ENCODE results near the gene GAB1.

DNA sequence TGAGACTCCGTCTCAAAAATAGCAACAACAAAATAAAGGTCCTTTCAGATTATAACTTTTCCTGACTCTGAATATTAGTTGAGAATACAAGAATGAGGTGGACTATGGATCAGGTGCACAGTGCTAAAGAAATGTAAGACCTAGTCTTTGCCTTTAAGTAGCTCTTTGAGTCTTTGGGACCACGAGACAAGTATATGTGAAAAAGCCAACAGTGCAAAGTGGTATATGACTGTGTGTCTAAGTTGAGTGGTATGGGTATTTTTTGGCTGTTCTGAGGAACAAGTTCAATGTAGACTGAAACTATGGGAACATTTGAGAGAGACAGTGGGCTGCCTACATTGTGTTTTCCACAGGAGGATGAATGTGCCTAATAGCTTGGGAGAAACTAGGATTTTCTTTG, 2.8 kb downstream of the GAB1 start:
- TF ChIP-seq, protein P1, sequence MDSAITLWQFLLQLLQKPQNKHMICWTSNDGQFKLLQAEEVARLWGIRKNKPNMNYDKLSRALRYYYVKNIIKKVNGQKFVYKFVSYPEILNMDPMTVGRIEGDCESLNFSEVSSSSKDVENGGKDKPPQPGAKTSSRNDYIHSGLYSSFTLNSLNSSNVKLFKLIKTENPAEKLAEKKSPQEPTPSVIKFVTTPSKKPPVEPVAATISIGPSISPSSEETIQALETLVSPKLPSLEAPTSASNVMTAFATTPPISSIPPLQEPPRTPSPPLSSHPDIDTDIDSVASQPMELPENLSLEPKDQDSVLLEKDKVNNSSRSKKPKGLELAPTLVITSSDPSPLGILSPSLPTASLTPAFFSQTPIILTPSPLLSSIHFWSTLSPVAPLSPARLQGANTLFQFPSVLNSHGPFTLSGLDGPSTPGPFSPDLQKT (IDR thresholded peaks at IDR 0.05; ENCODE audit: borderline replicate concordance, low read depth, low read length): no peak
- TF ChIP-seq ZNF354C (tag by site-specific recombination; IDR thresholded peaks at IDR 0.05; ENCODE audit: borderline replicate concordance, low read depth) (no peak), ZNF292 (tag by site-specific recombination; IDR thresholded peaks at IDR 0.05; ENCODE audit: borderline replicate concordance, low read depth) (no peak), ZNF416 (tag by site-specific recombination; IDR thresholded peaks at IDR 0.05) (no peak), ZBTB17 (tag by site-specific recombination; IDR thresholded peaks at IDR 0.05) (no peak), TRIM28 (IDR thresholded peaks at IDR 0.05; ENCODE audit: borderline replicate concordance, low read length) (no peak), SP2 (tag by site-specific recombination; IDR thresholded peaks at IDR 0.05) (no peak)
- TF ChIP-seq, protein P2, sequence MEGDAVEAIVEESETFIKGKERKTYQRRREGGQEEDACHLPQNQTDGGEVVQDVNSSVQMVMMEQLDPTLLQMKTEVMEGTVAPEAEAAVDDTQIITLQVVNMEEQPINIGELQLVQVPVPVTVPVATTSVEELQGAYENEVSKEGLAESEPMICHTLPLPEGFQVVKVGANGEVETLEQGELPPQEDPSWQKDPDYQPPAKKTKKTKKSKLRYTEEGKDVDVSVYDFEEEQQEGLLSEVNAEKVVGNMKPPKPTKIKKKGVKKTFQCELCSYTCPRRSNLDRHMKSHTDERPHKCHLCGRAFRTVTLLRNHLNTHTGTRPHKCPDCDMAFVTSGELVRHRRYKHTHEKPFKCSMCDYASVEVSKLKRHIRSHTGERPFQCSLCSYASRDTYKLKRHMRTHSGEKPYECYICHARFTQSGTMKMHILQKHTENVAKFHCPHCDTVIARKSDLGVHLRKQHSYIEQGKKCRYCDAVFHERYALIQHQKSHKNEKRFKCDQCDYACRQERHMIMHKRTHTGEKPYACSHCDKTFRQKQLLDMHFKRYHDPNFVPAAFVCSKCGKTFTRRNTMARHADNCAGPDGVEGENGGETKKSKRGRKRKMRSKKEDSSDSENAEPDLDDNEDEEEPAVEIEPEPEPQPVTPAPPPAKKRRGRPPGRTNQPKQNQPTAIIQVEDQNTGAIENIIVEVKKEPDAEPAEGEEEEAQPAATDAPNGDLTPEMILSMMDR (tag by site-specific recombination; IDR thresholded peaks at IDR 0.05): no peak
- TF ChIP-seq, protein P3, sequence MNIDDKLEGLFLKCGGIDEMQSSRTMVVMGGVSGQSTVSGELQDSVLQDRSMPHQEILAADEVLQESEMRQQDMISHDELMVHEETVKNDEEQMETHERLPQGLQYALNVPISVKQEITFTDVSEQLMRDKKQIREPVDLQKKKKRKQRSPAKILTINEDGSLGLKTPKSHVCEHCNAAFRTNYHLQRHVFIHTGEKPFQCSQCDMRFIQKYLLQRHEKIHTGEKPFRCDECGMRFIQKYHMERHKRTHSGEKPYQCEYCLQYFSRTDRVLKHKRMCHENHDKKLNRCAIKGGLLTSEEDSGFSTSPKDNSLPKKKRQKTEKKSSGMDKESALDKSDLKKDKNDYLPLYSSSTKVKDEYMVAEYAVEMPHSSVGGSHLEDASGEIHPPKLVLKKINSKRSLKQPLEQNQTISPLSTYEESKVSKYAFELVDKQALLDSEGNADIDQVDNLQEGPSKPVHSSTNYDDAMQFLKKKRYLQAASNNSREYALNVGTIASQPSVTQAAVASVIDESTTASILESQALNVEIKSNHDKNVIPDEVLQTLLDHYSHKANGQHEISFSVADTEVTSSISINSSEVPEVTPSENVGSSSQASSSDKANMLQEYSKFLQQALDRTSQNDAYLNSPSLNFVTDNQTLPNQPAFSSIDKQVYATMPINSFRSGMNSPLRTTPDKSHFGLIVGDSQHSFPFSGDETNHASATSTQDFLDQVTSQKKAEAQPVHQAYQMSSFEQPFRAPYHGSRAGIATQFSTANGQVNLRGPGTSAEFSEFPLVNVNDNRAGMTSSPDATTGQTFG (tag by site-specific recombination; IDR thresholded peaks at IDR 0.05; ENCODE audit: borderline replicate concordance): no peak
- TF ChIP-seq, protein P4, sequence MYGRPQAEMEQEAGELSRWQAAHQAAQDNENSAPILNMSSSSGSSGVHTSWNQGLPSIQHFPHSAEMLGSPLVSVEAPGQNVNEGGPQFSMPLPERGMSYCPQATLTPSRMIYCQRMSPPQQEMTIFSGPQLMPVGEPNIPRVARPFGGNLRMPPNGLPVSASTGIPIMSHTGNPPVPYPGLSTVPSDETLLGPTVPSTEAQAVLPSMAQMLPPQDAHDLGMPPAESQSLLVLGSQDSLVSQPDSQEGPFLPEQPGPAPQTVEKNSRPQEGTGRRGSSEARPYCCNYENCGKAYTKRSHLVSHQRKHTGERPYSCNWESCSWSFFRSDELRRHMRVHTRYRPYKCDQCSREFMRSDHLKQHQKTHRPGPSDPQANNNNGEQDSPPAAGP (tag by site-specific recombination; IDR thresholded peaks at IDR 0.05): no peak
- TF ChIP-seq, protein P5, sequence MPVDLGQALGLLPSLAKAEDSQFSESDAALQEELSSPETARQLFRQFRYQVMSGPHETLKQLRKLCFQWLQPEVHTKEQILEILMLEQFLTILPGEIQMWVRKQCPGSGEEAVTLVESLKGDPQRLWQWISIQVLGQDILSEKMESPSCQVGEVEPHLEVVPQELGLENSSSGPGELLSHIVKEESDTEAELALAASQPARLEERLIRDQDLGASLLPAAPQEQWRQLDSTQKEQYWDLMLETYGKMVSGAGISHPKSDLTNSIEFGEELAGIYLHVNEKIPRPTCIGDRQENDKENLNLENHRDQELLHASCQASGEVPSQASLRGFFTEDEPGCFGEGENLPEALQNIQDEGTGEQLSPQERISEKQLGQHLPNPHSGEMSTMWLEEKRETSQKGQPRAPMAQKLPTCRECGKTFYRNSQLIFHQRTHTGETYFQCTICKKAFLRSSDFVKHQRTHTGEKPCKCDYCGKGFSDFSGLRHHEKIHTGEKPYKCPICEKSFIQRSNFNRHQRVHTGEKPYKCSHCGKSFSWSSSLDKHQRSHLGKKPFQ (tag by site-specific recombination; IDR thresholded peaks at IDR 0.05): no peak
- TF ChIP-seq, protein P6, sequence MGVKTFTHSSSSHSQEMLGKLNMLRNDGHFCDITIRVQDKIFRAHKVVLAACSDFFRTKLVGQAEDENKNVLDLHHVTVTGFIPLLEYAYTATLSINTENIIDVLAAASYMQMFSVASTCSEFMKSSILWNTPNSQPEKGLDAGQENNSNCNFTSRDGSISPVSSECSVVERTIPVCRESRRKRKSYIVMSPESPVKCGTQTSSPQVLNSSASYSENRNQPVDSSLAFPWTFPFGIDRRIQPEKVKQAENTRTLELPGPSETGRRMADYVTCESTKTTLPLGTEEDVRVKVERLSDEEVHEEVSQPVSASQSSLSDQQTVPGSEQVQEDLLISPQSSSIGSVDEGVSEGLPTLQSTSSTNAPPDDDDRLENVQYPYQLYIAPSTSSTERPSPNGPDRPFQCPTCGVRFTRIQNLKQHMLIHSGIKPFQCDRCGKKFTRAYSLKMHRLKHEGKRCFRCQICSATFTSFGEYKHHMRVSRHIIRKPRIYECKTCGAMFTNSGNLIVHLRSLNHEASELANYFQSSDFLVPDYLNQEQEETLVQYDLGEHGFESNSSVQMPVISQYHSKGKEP (tag by site-specific recombination; IDR thresholded peaks at IDR 0.05): no peak
- TF ChIP-seq, protein P7, sequence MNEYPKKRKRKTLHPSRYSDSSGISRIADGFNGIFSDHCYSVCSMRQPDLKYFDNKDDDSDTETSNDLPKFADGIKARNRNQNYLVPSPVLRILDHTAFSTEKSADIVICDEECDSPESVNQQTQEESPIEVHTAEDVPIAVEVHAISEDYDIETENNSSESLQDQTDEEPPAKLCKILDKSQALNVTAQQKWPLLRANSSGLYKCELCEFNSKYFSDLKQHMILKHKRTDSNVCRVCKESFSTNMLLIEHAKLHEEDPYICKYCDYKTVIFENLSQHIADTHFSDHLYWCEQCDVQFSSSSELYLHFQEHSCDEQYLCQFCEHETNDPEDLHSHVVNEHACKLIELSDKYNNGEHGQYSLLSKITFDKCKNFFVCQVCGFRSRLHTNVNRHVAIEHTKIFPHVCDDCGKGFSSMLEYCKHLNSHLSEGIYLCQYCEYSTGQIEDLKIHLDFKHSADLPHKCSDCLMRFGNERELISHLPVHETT (tag by site-specific recombination; IDR thresholded peaks at IDR 0.05): no peak
